HG02943 (cell line): ENCODE results near the gene CCDC60.

Experiments used
- ATAC-seq: cut with Tn5 transposase; IDR thresholded peaks from one replicate; pipeline ENCODE4 v1.9.1; 2021; ENCODE audit warnings: mild to moderate bottlenecking, low read depth, moderate library complexity; ENCODE audit not compliant: unreplicated experiment

Gene CCDC60

DNA sequence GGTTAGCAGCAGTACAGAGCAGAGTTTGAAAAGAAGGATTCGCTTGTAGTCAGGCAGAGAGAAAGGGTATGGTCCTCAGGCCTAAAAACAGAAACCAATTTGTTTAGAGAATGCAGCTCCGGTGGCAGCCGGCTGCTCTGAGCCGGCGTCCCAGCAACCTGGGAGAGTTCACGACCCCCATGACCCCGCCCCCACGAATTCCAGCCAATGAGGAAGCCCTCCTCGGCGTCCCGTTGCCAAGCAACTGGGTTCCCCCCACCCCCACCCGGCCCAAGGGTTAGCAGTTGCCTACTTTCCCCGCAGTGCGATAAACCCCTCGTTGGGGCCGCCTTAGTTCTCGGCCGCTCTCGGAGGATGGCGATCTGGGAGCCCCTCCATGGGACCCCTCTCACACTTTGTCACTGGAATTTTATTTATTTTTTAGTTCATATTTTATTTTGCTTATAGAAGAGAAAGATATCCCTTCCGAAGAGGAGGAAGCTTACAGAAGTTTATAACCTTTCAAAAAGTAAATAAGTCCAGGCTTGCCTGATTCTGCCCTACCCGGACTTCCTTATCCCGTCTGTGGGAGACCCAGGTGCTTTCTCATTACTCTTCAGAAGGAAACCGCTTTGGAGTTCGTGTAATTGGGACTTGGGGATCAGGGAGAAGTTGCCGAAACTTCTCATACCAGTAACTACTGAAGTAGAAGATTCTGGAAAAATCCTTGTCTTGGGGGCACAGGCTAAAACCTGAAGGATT lies at the start of gene CCDC60:
Gene CCDC60, plus strand, starts transcription at position 300 of the 741 bp plus-strand sequence. CDS start 448 bp downstream, outside the sequence.
- no peak for ATAC-seq

DNA sequence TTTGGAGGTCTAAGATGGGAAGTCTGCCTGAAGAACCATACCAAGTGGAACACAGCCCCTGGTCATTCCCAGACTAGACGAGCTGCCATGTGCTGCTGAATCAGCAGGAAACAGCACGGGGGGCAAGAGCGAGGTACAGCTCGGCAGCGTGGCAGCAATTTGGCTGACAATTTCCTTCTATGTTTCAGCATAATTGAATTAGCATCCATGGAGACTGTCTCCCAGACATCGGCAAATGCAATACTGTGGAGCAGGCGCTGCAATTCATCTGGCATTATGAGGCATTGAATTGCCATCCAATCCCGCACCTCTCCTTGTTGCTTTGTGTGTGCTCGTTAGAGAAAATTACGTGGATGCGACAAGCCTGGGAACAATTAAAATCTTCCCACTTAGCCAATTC lies 46.0 kb upstream of the CCDC60 start:
- no peak for ATAC-seq

DNA sequence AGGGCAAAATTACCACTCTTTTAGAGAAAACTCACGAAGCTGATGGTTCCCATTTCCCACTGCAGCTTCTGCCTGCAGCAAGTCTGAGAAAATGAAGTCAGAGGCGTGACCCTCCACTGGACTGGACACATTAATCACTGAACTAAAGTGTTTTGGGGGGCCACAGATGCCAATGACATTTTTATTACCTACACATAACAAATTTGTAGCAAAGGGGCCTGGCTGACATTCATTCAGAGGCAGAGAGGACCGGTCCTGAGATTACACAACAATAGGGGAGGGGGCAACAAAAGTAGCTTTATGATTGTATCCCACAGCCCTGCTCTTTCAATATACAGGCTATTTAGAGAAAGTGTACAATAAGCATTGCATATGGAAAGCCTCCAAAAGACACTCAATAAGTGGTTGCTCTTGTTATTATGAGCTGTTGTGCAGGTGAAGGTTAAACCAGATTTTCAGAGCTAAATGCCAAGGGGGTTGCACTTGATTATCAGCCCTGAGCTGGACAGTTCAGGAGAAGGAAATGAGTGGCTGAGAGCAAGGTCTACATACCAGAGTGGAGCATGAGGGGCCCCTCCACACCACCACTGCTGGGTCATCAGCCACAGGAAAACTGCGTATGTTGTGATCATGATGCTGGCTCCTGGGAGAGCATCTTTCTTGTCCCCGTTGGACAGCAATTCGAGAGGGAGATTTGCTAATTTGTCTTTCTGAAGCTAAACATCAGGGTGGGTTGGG lies 41.5 kb upstream of the CCDC60 start:
- no peak for ATAC-seq

DNA sequence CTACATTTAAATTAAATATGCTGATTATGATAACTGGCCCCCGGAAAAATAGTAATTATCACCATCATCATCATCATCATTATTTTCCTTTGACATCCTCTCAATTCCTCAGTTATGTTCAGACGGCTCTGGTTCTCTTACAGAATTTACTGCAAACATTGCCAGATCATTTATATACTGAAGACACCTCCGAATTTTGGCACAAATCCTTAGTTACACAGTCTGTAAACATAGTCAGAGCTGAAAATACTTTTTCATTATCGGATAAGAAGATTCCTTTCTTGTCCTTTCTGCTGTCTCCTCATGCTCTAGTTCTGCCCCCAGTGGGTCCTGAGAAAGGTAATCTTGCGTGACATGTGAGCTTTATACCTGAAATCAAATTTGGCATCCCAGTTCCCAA lies 40.3 kb upstream of the CCDC60 start:
- no peak for ATAC-seq

- ATAC-seq: no peak
Observed at GRCh38 chr12:119296535-119296934, 38.0 kb upstream of the CCDC60 start.

GRCh38 chr12:119299130-119299529 lies 35.4 kb upstream of the CCDC60 start:
- ATAC-seq: no peak

- no peak for ATAC-seq
Observed at GRCh38 chr12:119301379-119301778, 33.1 kb upstream of the CCDC60 start.

DNA sequence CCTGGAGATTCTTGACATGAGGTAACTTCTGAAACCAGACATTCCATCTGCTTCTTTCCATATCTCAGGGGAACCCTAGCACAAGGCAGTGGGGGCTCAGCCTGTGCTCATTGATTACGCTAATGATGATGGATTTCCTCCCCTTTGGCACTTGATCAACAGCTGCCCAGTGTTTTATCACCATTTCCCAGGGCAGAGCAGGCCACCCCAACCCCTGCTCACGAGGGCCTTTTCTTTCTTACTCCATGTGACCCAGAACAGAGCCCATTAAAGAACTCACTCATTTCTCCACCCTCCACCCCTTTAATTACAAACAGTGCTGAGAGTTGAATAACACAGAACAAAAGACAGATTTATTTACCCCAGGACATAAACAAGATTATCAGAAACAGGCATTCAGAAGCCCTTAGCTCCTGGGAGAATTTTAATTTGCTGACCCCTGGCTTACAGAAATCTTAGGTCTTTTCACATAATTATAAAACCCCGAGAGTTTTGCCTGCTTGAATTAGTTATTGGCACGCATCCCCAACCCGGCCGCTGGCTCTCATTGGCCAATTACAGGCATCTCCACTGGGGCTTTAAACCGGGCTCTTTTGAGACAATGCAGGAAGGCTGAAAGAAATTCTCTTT lies 32.0 kb upstream of the CCDC60 start:
- no peak for ATAC-seq

DNA sequence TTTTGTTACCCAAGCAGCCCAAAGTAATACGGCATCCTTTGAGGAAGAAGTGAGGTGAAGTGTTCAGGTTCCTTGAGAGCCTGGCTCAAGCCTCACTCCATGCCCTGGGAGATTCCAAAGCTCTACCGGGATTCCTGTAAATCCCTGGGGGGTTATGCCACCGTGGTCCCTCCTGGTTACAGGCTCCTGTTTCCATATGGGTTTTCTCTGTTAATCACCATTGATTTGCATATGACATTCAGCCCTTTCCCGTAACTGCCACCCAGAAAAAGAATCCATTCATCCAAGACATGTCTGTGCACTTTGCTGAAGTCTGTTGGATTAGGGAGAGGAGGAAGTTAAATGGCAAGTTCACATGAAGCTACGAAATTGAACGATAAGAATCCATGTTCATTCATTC lies 27.9 kb upstream of the CCDC60 start:
- ATAC-seq: no peak

DNA sequence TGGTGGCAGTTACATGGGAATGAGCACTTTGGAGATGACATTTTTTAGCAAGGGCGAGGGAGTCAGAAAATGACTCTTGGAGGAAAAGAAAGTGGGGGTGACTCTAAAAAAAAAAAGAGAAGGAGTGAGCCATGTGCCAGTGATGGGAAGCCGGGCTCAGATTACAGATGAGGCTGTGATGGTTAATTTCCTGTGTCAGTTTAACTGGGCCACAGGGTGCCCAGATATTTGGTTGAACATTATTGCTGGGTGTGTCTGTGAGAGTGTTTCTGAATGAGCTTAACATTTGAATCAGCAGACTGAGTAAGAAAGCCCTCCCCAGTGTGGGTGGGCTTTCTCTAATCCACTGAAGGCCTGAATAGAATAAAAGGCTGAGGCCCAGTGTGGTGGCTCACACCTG lies 26.8 kb upstream of the CCDC60 start:
- no peak for ATAC-seq

DNA sequence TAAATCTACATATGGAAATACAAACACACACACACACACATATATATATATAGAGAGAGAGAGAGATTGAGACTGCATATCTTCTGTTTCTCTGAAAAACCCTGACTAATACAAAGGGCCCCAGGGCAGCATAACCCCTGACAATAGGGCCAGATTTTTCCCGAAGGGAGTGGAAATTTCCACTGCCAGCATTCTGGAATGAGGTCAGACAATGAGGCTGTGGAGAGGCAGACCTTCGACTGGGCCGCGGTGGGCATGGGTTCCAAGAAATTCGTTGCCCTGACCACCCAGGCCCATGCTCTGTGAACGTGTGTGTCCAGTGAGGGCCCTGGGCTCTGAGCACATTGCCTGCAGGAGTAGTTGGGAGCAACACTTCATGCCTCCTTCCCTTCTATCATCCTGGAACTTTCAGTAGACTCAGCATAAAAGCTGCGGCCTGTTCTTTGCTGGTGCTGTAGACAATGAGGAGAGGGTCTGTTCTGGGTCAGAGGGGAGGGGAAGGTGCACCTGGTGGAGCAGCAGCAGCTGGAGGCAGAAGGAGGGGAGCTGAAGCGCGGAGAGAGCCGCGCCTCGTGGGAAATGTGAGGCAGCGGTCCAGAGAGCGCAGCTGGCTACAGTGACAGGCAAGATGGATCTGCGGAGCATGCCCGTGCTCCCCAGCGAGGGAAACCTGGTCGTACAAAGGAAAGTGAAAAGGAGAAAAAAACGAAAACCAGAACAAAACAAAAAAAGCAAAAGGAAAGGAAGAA lies 25.6 kb upstream of the CCDC60 start:
- no peak for ATAC-seq

DNA sequence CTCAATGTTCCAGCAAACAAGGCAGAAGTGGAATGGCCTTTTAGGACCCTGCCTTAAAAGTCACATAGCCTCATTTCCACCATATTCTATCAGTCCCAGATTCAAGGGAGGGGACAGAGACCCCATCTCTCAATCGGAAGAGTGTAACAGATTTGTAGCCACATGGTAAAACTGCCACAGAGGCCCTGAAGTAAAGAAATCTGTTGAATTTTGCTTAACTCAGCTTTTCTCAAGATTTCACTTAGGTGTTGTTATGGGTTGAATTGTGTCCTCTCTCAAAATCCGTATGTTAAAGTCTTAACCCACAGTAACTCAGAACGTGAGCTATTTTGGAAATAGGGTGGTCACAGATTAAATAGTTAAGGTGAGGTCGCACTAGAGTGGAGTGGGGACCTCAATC lies 22.7 kb upstream of the CCDC60 start:
- no peak for ATAC-seq

DNA sequence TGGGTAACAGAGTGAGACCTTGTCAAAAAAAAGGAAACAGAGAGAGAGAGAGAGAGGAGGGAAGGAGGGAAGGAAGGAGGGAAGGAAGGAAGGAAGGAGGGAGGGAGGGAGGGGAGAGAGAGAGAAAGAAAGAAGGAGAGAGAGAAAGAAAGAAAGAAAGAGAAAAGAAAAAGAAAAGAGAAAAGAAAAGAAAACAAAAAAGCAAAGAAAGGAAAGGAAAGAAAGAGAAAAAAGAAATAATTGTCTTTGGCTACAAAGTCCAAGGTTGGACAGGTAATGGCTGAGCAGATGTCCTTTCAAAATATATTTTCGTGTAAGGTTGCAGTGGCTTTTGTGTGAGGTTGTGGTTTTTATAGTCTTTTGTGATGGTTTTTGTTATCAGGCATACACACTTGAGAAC lies 21.6 kb upstream of the CCDC60 start:
- ATAC-seq: no peak

DNA sequence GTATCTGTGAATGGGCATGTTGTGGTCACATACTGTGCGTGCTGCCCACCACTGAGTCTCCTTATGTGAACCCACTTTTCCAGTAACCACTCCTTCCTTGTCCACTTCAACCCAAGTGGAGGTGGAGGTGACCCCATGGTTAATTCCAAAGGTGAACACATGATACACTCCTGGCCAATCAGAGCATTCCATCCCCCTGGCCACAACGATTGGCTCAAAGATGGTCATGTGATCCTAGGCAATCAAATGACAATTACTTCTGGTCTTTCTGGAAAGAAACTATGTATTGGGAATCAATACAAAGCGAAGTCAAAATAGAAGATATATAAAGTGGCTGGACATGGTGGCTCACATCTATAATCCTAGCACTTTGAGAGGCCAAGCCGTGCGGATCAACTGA lies 20.2 kb upstream of the CCDC60 start:
- ATAC-seq: no peak

DNA sequence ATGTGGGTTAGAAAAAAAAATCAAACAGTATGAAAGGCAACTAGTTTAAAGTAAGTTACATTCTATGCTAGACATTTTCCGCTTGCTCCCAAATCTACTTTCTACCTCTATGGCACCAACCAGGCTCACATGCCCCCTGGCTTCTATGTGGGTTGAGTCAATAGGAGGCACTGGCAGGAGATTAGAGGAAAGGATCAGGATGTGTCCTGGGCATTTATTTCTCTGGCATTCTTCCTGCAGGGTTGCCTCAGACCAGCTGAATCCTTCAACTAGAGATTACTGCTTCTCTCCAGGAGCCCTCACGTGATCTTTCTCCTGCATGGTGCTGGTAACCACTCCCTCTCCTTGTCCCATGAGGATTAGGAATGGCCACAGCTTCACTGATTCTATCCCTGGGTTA lies 14.9 kb upstream of the CCDC60 start:
- no peak for ATAC-seq

- ATAC-seq: no peak
Observed at GRCh38 chr12:119320678-119321077, 13.9 kb upstream of the CCDC60 start.

GRCh38 chr12:119322301-119322723 lies 12.2 kb upstream of the CCDC60 start:
- no peak for ATAC-seq

GRCh38 chr12:119325813-119326212 lies 8.7 kb upstream of the CCDC60 start:
- no peak for ATAC-seq

DNA sequence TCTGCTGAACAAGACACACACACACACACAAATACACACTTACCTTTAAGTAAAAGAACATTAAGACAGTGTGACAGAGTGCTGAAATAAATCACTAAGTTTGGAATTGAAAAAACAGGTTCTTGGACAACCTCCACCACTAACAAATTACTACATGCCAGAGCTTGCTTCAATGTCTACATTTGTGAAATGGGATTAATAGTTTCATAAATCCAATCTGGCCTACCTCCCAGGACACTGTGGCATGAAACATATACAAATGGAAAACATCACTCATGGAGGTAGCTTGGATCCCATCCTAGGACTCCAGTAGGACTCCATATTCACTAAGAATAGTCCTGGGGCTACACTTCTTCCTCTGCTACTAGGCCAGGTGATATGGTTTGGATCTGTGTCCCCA lies 8.2 kb upstream of the CCDC60 start:
- ATAC-seq: no peak

GRCh38 chr12:119327471-119327870 lies 7.1 kb upstream of the CCDC60 start:
- ATAC-seq: no peak

GRCh38 chr12:119328111-119328510 lies 6.4 kb upstream of the CCDC60 start:
- ATAC-seq: no peak
